K562 (cell line): Measurements from ENCODE around the gene LAMA2. TPM values are rescaled to one million over a fixed set of nuclear protein-coding genes. Genes with fewer than 3 reads are reported as not detected.

ENCODE experiments used
- ATAC-seq: fragments of 200-7000 bp; cut with Tn5 transposase; 3 replicates; pipeline ENCODE4 v1.9.1; 2020; ENCODE audit warnings: moderate library complexity
- BruUV-seq: library from RNA; stranded (reverse); fragments of 400-500 nt; replicated peaks from 2 replicates; lab custom pipeline; 2021; lab: Mats Ljungman, UMichigan
- CTCF ChIA-PET: fragments of 300-600 bp; formaldehyde crosslinking; extraction: SDS; loops from one replicate; lab custom pipeline; 2021; ENCODE audit warnings: low intra/inter-chr PET ratio; lab: Yijun Ruan, JAX
- POLR2A ChIA-PET: fragments of 300-600, 350-650 bp; sonication (Branson Sonifier 250); formaldehyde crosslinking; extraction: SDS; loops from one replicate; lab custom pipeline; 2021; ENCODE audit warnings: antibody characterized with exemption, inconsistent platforms; lab: Yijun Ruan, JAX
- DNase-seq, 4 experiments: peaks; one replicate each; pipeline versions ENCODE4 v3.0.0 to v3.0.0-alpha.2; 2011 to 2018; ENCODE audit warnings: low spot score in 3 of 4, mixed read lengths in 3 of 4; ENCODE audit errors: extremely low read depth in 1 of 4
- FAIRE-seq: peaks from 2 replicates; lab custom pipeline; 2011; peaks lifted over from hg19 to GRCh38; lab: Jason Lieb, UNC
- H2AFZ ChIP-seq: 2 replicates; pipeline ENCODE4 v1.6.0; 2011; ENCODE audit warnings: low read depth, low read length, control low read depth, inconsistent platforms
- H3K27ac ChIP-seq: fragments of 200-600 bp; 3 replicates; pipeline ENCODE4 v1.8.0; 2011; ENCODE audit warnings: low read depth, mild to moderate bottlenecking, control low read depth, inconsistent platforms, low read length, moderate library complexity, mixed read lengths; ENCODE audit errors: extremely low read depth
- H3K27me3 ChIP-seq, 2 experiments: fragments of 300-600 bp in 1 of 2; 2 replicates in 1 of 2; 3 replicates in 1 of 2; pipeline versions ENCODE4 v1.6.0 to v1.8.0; 2011; ENCODE audit warnings: inconsistent platforms in 2 of 2, low read length in 2 of 2, mild to moderate bottlenecking in 1 of 2, mixed read lengths in 1 of 2, moderate library complexity in 1 of 2; ENCODE audit not compliant: control insufficient read depth in 2 of 2, insufficient read depth in 2 of 2
- H3K36me3 ChIP-seq: fragments of 300-600 bp; 3 replicates; pipeline ENCODE4 v1.8.0; 2011; ENCODE audit warnings: mild to moderate bottlenecking, low read length, inconsistent platforms; ENCODE audit not compliant: control insufficient read depth, insufficient read depth
- H3K4me1 ChIP-seq, 2 experiments: fragments of 200-600 bp in 1 of 2; replicated peaks in 1 of 2; 2 replicates in 1 of 2; 3 replicates in 1 of 2; pipeline versions ENCODE4 v1.5.1 to v1.8.0; 2011; ENCODE audit warnings: inconsistent platforms in 2 of 2, low read length in 2 of 2, mild to moderate bottlenecking in 1 of 2, mixed read lengths in 1 of 2, moderate library complexity in 1 of 2; ENCODE audit not compliant: control insufficient read depth in 2 of 2, insufficient read depth in 2 of 2
- H3K4me2 ChIP-seq: 2 replicates; pipeline ENCODE4 v1.6.1; 2011; ENCODE audit warnings: low read length, control low read depth, inconsistent platforms, mixed read lengths; ENCODE audit not compliant: insufficient read depth
- H3K4me3 ChIP-seq: fragments of 200-600 bp; sonication (generic), shearing (Covaris generic); 2 replicates; pipeline ENCODE4 v1.5.1; 2016; ENCODE audit warnings: control low read depth, inconsistent platforms
- H3K79me2 ChIP-seq: fragments of 200-600 bp; 3 replicates; pipeline ENCODE4 v1.8.0; 2011; ENCODE audit warnings: low read length, inconsistent platforms; ENCODE audit not compliant: control insufficient read depth, insufficient read depth
- H3K9ac ChIP-seq, 2 experiments: 2 replicates each; pipeline versions ENCODE4 v1.6.0 to v1.6.1; 2011; ENCODE audit warnings: low read depth in 2 of 2, low read length in 2 of 2, control low read depth in 1 of 2, inconsistent platforms in 1 of 2, mild to moderate bottlenecking in 1 of 2, mixed read lengths in 1 of 2; ENCODE audit not compliant: insufficient read depth in 1 of 2
- H3K9me1 ChIP-seq: one replicate; pipeline ENCODE4 v1.6.0; 2011; ENCODE audit warnings: inconsistent platforms, mild to moderate bottlenecking, low read length, moderate library complexity; ENCODE audit not compliant: control insufficient read depth, insufficient read depth
- H3K9me3 ChIP-seq: replicated peaks from 2 replicates; pipeline ENCODE4 v1.5.1; 2011; ENCODE audit warnings: low read depth, low read length, inconsistent platforms; ENCODE audit not compliant: control insufficient read depth, insufficient read depth
- H4K20me1 ChIP-seq: replicated peaks from 2 replicates; pipeline ENCODE4 v1.6.1; 2011; ENCODE audit warnings: low read length, inconsistent platforms, mixed read lengths; ENCODE audit not compliant: control insufficient read depth, insufficient read depth
- ARHGAP35 ChIP-seq: fragments of 450-650 bp; IDR thresholded peaks from 2 replicates; pipeline ENCODE4 v1.6.1; 2018; ENCODE audit not compliant: partially characterized antibody
- CREM ChIP-seq: IDR thresholded peaks from 2 replicates; pipeline ENCODE4 v1.6.1; 2014; ENCODE audit warnings: antibody characterized with exemption, low read depth
- CTCF ChIP-seq, 3 experiments: IDR thresholded peaks in 2 of 3; conservative IDR thresholded peaks in 1 of 3; 2 replicates each; pipeline ENCODE4 v1.5.1; 2011 to 2012; ENCODE audit warnings: low read length in 3 of 3, mild to moderate bottlenecking in 3 of 3, control low read depth in 2 of 3, improper control_type of control experiment in 1 of 3, inconsistent platforms in 1 of 3, low read depth in 1 of 3, mixed read lengths in 1 of 3, moderate library complexity in 1 of 3; ENCODE audit not compliant: insufficient read depth in 2 of 3
- ETS1 ChIP-seq: conservative IDR thresholded peaks from 2 replicates; pipeline ENCODE4 v1.6.1; 2011; ENCODE audit warnings: low read depth, mild to moderate bottlenecking, low read length; ENCODE audit not compliant: control insufficient read depth
- HMBOX1 ChIP-seq: sonication (generic); IDR thresholded peaks from 2 replicates; pipeline ENCODE4 v1.6.1; 2016
- HMG20B ChIP-seq: fragments of 250-450 bp; sonication (Bioruptor Pico); IDR thresholded peaks from 2 replicates; pipeline ENCODE4 v1.5.0; 2021; ENCODE audit warnings: mild to moderate bottlenecking
- PURB ChIP-seq: sonication (generic); formaldehyde crosslinking; IDR thresholded peaks from 2 replicates; pipeline ENCODE4 v1.9.0; 2021; ENCODE audit warnings: low read depth, mild to moderate bottlenecking, missing genetic modification reagents
- RAD21 ChIP-seq, 2 experiments: fragments of 250-450 bp in 1 of 2; fragments of 450-650 bp in 1 of 2; sonication (Bioruptor Pico) in 1 of 2; formaldehyde crosslinking in 1 of 2; IDR thresholded peaks in 1 of 2; conservative IDR thresholded peaks in 1 of 2; 2 replicates each; pipeline versions ENCODE4 v1.4.0 to v1.8.0; 2020 to 2022; ENCODE audit warnings: mild to moderate bottlenecking in 2 of 2, moderate library complexity in 1 of 2
- SMARCA4 ChIP-seq: fragments of 450-650 bp; IDR thresholded peaks from 2 replicates; pipeline ENCODE4 v1.6.1; 2016
- SRSF7 ChIP-seq: fragments of 200-400 bp; formaldehyde crosslinking; optimal IDR thresholded peaks from 2 replicates; pipeline ENCODE3; 2017; ENCODE audit warnings: mild to moderate bottlenecking, low read depth, low read length
- TAL1 ChIP-seq: fragments of 450-650 bp; IDR thresholded peaks from 2 replicates; pipeline ENCODE4 v1.6.1; 2016; ENCODE audit warnings: mild to moderate bottlenecking
- TBL1XR1 ChIP-seq, 2 experiments: IDR thresholded peaks; 2 replicates each; pipeline ENCODE4 v1.6.1; 2012; ENCODE audit warnings: improper control_type of control experiment in 2 of 2, low read length in 2 of 2, mild to moderate bottlenecking in 1 of 2
- ZFP36 ChIP-seq: fragments of 150-350 bp; IDR thresholded peaks from 2 replicates; pipeline ENCODE4 v1.6.1; 2018; ENCODE audit warnings: low read length, low read depth; ENCODE audit not compliant: partially characterized antibody
- ZFPM2 ChIP-seq: fragments of 250-450 bp; sonication (Bioruptor Pico); IDR thresholded peaks from 2 replicates; pipeline ENCODE4 v1.5.1; 2022; ENCODE audit warnings: mild to moderate bottlenecking
- ZNF184 ChIP-seq: sonication (generic); formaldehyde crosslinking; IDR thresholded peaks from 2 replicates; pipeline ENCODE4 v1.5.0; 2020; ENCODE audit warnings: missing genetic modification reagents
- WGBS: fragments of 100-300 bp; shearing (Covaris generic); methylation state at CpG from one replicate; pipeline ENCODE4 v1.1.6; 2016; ENCODE audit warnings: low coverage, mixed read lengths; ENCODE audit not compliant: insufficient coverage; ENCODE audit errors: missing lambda C conversion rate; 5-methylcytosine and 5-hydroxymethylcytosine counted together
- in situ Hi-C: fragments of 300-500 bp; cut with MboI; formaldehyde crosslinking; loops from 4 replicates; pipeline ENCODE4 v1.15.0; 2018; ENCODE audit warnings: inconsistent platforms, mixed read lengths
- intact Hi-C: fragments of 100-400 bp; cut with micrococcal nuclease; formaldehyde crosslinking; loops from 2 replicates; pipeline ENCODE4 v1.14.2; 2022
- polyA plus RNA-seq, 8 experiments: library from polyadenylated mRNA; depleted of rRNA in 4 of 8; stranded (reverse) in 5 of 8; unstranded in 3 of 8; fragments of >200 nt; fragmentation: Nextera tagmentation in 2 of 8; fragmentation: Illumina TruSeq in 1 of 8; extraction: Ambion mirVana in 2 of 8; extraction: Trizol in 1 of 8; gene quantifications; 2 replicates each; pipeline versions ENCODE4 v1.2.1 to v1.2.3, GENCODE V29; 2011 to 2014; ENCODE audit warnings: inconsistent platforms in 1 of 8, missing spikeins in 1 of 8
- total RNA-seq, 7 experiments: library from RNA; depleted of rRNA in 6 of 7; stranded (reverse); fragments of >200 nt in 6 of 7; fragmentation: Illumina TruSeq in 2 of 7; extraction: Trizol in 2 of 7; gene quantifications; 2 replicates each; pipeline versions ENCODE4 v1.2.1 to v1.2.3, GENCODE V29; 2011 to 2021; ENCODE audit warnings: low replicate concordance in 1 of 7
- TF ChIP-seq, protein P1 (sequence below): sonication (generic); formaldehyde crosslinking; IDR thresholded peaks from 2 replicates; pipeline ENCODE4 v1.8.0; 2022; ENCODE audit warnings: mild to moderate bottlenecking, missing genetic modification reagents

The LAMA2 gene
- total and polyA plus RNA-seq, 9 of the 15 experiments (the other 6 are each of a cell fraction or from before 2014, with no cell fraction given): 0.04 to 1.5 (median 0.36) TPM

- no peak for TF ChIP-seq HMG20B (CRISPR knock-in tag)
- TF ChIP-seq, all 486 proteins: peak for 0
These were observed 577.3 kb downstream of the LAMA2 start (continued) for GRCh38 chr6:129460221-129460620.

GRCh38 chr6:129469070-129469662, 586.2 kb downstream of the LAMA2 start:
- CTCF ChIA-PET: no interaction called here
- WGBS: 0% methylated on average over 3 of the region's 3 CpGs
- no peak for DNase-seq
- no peak for ATAC-seq
- H3K27me3 ChIP-seq: no peaks in the 10 kb centered on the region
- peak; percentile 61; the same call in 1 of the 2 replicates for TF ChIP-seq ZNF184 (CRISPR knock-in tag)
- TF ChIP-seq HMBOX1: no peak
- TF ChIP-seq ARHGAP35: no peak
- no peak for TF ChIP-seq TBL1XR1 (IDR thresholded peaks at IDR 0.05; ENCODE audit: low read length in 2 of 2)
- TF ChIP-seq PURB (CRISPR knock-in tag): no peak
- TF ChIP-seq, protein P1, sequence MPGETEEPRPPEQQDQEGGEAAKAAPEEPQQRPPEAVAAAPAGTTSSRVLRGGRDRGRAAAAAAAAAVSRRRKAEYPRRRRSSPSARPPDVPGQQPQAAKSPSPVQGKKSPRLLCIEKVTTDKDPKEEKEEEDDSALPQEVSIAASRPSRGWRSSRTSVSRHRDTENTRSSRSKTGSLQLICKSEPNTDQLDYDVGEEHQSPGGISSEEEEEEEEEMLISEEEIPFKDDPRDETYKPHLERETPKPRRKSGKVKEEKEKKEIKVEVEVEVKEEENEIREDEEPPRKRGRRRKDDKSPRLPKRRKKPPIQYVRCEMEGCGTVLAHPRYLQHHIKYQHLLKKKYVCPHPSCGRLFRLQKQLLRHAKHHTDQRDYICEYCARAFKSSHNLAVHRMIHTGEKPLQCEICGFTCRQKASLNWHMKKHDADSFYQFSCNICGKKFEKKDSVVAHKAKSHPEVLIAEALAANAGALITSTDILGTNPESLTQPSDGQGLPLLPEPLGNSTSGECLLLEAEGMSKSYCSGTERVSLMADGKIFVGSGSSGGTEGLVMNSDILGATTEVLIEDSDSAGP (CRISPR knock-in tag): no peak
- TF ChIP-seq CTCF (IDR thresholded peaks at IDR 0.05 in 2 of 3, conservative IDR thresholded peaks at IDR 0.05 in 1 of 3; ENCODE audit: insufficient read depth in 2 of 3, low read depth in 1 of 3, low read length in 3 of 3): 0 out of 6 replicates have a peak, but pooled peaks of 1 of the 3 experiments have one; percentile 4
- TF ChIP-seq TAL1: no peak
- TF ChIP-seq ZFPM2: no peak
- no peak for TF ChIP-seq SMARCA4
- TF ChIP-seq ZFP36: no peak
- TF ChIP-seq RAD21 (CRISPR knock-in tag; conservative IDR thresholded peaks at IDR 0.05 in 1 of 2, IDR thresholded peaks at IDR 0.05 in 1 of 2): peak in 1 of 2 experiments; percentile 32; a peak in 2 of 4 replicates
- no peak for TF ChIP-seq ETS1
- no peak for TF ChIP-seq SRSF7
- TF ChIP-seq CREM: no peak
- TF ChIP-seq, all 486 proteins: peak for 3
- no peak overlapping the region for H3K27ac ChIP-seq
- no peaks in the 10 kb centered on the region for H3K4me1 ChIP-seq
- no TSS peak for BruUV-seq
- no peak for FAIRE-seq
- H3K9me1 ChIP-seq: no peaks in the 10 kb centered on the region
- no peaks in the 10 kb centered on the region for H4K20me1 ChIP-seq
- H3K4me3 ChIP-seq: no peak overlapping the region
- H3K36me3 ChIP-seq: no peaks in the 10 kb centered on the region
- intact Hi-C loops: no loop called here
- no peak overlapping the region for H3K4me2 ChIP-seq
- no peaks in the 10 kb centered on the region for H3K9me3 ChIP-seq
- no peaks in the 10 kb centered on the region for H3K79me2 ChIP-seq
- POLR2A ChIA-PET: no interaction called here
- no peak overlapping the region for H2AFZ ChIP-seq
- in situ Hi-C loops: no loop called here
- no peak overlapping the region for H3K9ac ChIP-seq
